Measurements from ENCODE around the gene INTS6.

GRCh38 chr13:51423766-51424165 lies 29.1 kb downstream of the INTS6 start:
- TF ChIP-seq CTCF (conservative IDR thresholded peaks at IDR 0.05) (no peak), EZH2 (IDR thresholded peaks at IDR 0.05; ENCODE audit: low read depth) (no peak)
